22Rv1 (cell line): ENCODE data around the gene OCRL.
A peak's percentile ranks its signal among the peaks of the same experiment; 100 is the strongest.

ENCODE experiments used
- H3K27ac ChIP-seq: fragments of 450-650 bp; 2 replicates; pipeline ENCODE4 v1.5.1; 2017
- CTCF ChIP-seq: fragments of 450-650 bp; IDR thresholded peaks from 2 replicates; pipeline ENCODE4 v1.5.1; 2017; ENCODE audit warnings: mild to moderate bottlenecking
- ZFX ChIP-seq: fragments of 450-650 bp; IDR thresholded peaks from 2 replicates; pipeline ENCODE4 v1.6.1; 2017; ENCODE audit warnings: antibody characterized with exemption, borderline replicate concordance

Gene OCRL

DNA sequence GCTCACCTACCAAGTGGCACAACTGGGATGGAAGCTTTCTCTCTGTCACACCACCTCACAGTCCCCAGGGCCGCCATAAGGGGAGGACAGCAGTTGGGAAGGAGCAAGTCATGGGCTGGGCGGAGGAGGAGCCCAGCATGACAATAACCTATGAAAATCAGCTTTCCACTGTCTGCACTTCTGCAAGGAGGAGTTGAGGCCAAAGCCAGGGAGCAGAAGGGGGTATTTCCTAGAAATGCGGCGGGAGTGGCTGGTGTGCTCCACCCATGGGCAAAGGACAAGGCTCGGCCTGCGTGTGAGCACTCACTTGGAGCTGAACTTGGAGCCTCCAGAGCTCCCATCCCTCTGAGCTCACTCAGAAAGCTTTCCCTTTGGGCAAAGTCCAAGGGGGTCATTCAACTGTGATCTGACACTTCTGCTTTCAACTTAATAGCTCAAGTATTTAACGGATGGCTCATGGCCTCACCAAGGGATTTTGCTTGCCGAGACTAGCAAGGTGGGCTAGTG is 96.2 kb downstream of the OCRL start:
- TF ChIP-seq CTCF = no peak
- TF ChIP-seq ZFX = no peak
- no peak overlapping the region for H3K27ac ChIP-seq

DNA sequence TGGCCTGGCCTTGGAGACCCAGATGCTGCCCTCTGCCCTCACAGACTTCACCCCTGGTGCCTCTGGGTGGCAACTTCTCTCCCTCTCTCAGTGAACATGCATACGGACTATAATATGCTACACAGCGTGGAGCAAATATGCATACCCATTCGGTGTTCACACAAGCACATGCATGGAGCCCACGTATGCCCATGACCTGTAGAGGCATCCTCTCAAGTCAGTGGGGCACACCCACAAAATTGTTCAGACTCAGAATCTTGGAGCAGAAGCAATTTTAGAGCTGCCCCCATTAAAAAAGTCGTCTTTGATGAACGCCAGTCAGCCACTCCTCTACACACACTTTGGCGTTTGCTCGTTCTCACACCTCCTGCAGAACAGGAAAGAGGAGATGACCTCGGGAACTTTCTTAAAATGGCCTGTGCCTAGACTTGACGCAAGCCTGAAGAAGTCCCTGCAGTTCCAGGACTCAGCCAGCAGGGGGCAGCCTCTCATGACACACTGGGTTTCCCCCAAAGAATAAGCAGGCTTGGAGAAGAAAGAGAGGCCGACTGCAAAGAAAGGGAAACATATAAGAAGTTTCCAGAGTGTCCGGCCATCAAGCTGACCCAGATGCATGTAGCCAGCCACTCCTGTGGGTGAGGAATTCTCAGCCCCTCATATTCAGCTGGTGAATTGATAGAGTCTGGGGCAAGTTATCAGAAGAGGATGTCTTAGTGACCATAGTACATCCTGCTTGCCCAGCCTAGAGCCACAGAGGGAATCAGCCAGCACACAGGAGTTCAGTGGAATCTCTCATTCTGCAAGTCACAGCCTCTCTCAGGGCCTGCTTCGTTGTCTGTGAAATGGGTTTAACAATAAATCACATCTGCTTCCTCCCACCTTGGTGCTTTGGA is 97.4 kb downstream of the OCRL start:
- H3K27ac ChIP-seq = peak overlapping the region; percentile 29; the same call in 1 of the 2 replicates
- TF ChIP-seq CTCF (peak; percentile 81), ZFX (no peak)

- TF ChIP-seq ZFX = no peak
- TF ChIP-seq CTCF = no peak
- H3K27ac ChIP-seq = no peak overlapping the region
These were observed 98.9 kb downstream of the OCRL start for GRCh38 chrX:129638917-129639316.

GRCh38 chrX:129640737-129641136 is 100.7 kb downstream of the OCRL start:
- H3K27ac ChIP-seq = no peak overlapping the region
- TF ChIP-seq CTCF (no peak), ZFX (no peak)

DNA sequence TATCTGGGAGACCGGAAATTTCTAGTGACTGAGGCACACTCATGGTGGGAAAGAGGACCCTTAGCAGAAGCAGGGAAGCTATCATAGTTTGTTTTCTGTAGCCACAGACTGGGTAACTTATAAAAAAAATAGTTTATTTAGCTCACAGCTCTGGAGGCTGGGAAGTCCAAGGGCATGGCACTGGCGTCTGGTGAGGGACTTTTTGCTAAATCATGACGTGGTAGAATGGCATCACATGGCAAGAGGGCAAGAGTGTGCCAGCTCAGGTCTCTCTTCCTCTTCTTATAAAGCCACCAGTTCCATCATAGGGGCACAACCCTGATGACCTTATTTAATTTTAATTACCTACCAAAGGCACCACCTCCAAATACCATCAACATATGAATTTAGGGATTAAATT is 101.4 kb downstream of the OCRL start:
- no peak overlapping the region for H3K27ac ChIP-seq
- no peak for TF ChIP-seq CTCF
- no peak for TF ChIP-seq ZFX

DNA sequence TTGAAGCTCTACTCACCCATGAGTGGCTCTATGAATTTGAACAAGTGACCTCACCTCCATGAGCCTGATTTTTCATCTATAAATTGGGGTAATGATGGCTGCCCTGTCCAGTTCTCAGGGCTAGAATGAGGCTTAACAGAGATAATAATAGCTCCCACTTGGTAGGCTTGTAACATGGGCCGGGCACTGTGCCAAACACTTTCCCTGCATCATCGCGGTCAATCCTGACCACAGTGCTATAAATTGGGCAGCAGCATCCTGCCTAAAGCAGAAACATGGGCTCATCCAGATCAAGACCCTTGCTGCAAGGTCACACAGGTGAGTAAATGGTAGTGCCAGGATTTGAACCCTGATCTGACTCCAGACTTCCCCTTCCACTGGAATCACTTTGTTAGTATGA is 101.9 kb downstream of the OCRL start:
- no peak overlapping the region for H3K27ac ChIP-seq
- TF ChIP-seq ZFX (no peak), CTCF (no peak)
